ENCODE results near the gene NTNG1.

- TF ChIP-seq POLR2A (IDR thresholded peaks at IDR 0.05), result no peak
- no peak for TF ChIP-seq CTCF (IDR thresholded peaks at IDR 0.05)
- no peak for TF ChIP-seq POLR2AphosphoS5 (IDR thresholded peaks at IDR 0.05)
Measured at GRCh38 chr1:107414550-107414949, 273.7 kb downstream of the NTNG1 start.

Measured in suprapubic skin (tissue), 4 donors.